PC-9 (cell line): Measurements from ENCODE around the gene NPL.

ENCODE experiments used
- EZH2 ChIP-seq: fragments of 200-600 bp; sonication (generic); IDR thresholded peaks from 2 replicates; pipeline ENCODE4 v1.8.0; 2017; ENCODE audit warnings: antibody characterized with exemption, low read depth
- TF ChIP-seq, protein P1 (sequence below): fragments of 200-600 bp; sonication (generic); conservative IDR thresholded peaks from 2 replicates; pipeline ENCODE4 v1.6.1; 2017; ENCODE audit warnings: mixed run types, antibody characterized with exemption, mild to moderate bottlenecking, moderate library complexity

DNA sequence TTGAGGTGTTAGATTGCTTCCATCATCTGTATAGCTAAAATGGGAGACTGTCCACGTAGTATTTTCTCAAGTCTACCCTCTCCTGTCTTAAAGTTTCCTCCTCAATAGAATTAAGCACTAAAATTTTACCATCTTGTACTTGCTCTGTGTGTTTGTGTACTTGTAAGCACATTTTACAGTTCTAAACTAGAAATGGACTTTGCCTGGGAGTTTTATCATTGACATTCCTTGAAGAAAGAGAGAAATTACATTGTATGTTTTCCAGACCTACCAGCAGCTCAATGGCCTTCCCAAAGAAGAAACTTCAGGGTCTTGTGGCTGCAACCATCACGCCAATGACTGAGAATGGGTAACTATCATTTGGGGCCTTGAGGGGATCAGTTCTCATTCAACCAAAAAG lies 4.5 kb downstream of the NPL start:
- TF ChIP-seq, protein P1, sequence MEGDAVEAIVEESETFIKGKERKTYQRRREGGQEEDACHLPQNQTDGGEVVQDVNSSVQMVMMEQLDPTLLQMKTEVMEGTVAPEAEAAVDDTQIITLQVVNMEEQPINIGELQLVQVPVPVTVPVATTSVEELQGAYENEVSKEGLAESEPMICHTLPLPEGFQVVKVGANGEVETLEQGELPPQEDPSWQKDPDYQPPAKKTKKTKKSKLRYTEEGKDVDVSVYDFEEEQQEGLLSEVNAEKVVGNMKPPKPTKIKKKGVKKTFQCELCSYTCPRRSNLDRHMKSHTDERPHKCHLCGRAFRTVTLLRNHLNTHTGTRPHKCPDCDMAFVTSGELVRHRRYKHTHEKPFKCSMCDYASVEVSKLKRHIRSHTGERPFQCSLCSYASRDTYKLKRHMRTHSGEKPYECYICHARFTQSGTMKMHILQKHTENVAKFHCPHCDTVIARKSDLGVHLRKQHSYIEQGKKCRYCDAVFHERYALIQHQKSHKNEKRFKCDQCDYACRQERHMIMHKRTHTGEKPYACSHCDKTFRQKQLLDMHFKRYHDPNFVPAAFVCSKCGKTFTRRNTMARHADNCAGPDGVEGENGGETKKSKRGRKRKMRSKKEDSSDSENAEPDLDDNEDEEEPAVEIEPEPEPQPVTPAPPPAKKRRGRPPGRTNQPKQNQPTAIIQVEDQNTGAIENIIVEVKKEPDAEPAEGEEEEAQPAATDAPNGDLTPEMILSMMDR: no peak
- TF ChIP-seq EZH2: no peak
